CD4-positive, alpha-beta T cell treated with Interleukin-15 for 4 hours (primary cell): ENCODE measurements around the gene UCP2.

Experiments
- DNase-seq: peaks from one replicate; pipeline ENCODE4 v3.0.0-alpha.2; 2020; ENCODE audit warnings: low spot score

UCP2 gene

DNA sequence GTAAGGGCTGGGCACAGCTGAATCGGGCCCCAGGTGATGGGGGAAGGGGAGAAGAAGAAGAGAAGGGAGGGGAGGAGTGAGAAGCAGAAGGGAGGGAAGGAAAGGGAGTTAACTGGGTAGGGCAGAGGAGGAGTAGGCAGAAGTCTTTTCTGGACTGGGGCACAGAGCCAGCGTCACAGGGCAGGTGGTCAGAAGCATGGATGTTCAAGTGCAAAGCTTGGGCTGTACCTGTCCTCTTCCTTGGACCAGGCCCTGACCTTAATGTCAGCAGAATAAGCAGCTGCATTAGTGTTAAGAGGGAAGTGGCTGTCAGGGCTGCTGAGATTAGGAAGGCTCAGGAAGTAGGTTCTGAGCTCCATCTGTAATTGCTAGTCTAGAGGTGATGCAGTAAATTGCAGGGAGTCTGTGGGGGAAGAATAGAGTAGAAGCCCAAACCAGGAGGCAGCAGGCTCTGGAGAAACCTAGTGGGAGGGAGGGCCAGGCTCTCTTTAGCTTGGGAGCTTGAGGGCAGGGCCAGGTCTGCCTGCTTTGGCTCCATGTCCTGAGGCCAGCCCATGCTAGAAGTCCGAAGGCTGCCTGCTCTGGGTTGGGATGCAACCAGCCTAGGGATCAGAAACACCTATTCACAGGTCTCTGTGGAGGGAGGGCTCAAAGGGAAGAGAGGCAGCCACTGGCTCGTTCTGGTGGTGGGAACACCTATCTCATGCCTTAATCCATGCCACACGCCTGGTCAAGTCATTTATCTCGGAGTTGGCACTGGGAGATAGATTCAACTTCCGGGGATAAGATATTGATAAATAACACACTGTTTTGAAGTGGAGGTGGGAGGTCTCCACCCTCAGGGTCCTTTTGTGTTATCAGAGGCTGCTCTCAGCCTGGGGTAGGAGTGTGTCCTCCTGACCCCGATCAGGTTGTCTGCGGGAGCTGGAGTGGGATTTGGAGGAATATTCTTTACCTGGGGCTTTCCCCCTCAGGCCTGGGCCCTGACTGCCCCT, 28.0 kb upstream of the UCP2 start:
- no peak for DNase-seq

- no peak for DNase-seq
Observed at GRCh38 chr11:74009675-74010305, 27.1 kb upstream of the UCP2 start.

DNA sequence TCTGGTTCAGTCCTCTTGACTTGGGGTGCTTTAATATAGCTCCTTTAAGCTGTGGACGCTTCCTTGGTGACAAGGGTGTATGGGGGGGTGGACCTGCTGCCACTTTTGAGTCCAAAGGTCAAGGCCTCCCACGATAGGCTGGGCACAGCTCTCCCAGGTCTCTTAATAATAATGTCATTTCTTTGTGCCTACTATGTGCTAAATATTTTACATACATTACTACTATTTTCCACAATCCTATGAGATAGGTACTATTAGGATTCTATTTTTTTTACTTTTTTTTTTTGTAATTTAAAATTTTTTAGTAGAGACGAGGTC, 26.5 kb upstream of the UCP2 start:
- no peak for DNase-seq

GRCh38 chr11:74008373-74009229, 26.0 kb upstream of the UCP2 start, which contains the start of gene UCP3:
UCP3 (minus strand) TSS chr11:74009085; CDS start chr11:74007042, 2,043 bp downstream.
- no peak for DNase-seq

GRCh38 chr11:74007691-74008372, 25.2 kb upstream of the UCP2 start:
- DNase-seq, result no peak

- no peak for DNase-seq
Observed at GRCh38 chr11:74006743-74007304, 24.2 kb upstream of the UCP2 start.

- no peak for DNase-seq
Observed at GRCh38 chr11:74005721-74006517, 23.3 kb upstream of the UCP2 start.

DNA sequence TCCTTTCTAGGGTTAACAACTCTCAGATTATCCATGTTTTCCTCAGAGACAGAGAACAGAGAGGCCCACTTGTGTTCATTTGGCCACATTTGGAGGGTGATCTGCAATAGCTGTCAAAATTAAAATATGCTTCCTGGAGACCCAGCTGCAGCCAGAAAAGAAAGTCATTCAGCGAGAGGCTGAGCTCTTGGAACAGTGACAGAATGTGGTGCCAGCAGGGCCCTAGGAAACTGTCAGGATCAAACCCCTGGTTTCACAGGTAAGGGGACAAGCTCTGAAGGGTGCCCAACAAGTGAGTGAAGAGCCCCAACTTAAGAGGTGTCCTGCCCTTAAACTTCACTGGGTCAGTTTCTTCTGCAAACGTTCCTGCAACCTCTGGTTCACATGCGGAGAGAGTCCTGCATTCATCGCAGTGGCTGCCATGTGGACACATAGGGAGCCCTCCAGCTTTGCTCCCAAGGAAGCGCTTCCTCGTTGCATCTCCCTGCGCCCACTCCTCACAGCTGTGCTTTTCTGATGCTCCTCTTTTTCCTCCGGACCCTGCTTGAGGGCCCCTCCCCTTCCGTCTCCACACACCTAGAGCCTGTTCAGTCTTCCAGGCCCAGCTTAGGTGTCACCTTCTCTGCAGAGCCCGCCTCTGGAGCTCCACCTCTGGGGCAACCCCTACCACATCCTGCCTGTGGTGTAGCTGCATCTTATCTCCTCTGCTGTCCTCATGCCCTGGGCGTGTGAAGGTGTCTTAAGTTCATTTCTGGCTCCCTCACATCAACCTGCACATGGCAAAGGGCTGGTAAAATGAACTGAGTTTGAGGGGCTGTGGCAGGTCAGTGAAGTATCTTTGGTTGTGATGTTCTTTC, 22.3 kb upstream of the UCP2 start:
- DNase-seq, result peak; percentile 90

DNA sequence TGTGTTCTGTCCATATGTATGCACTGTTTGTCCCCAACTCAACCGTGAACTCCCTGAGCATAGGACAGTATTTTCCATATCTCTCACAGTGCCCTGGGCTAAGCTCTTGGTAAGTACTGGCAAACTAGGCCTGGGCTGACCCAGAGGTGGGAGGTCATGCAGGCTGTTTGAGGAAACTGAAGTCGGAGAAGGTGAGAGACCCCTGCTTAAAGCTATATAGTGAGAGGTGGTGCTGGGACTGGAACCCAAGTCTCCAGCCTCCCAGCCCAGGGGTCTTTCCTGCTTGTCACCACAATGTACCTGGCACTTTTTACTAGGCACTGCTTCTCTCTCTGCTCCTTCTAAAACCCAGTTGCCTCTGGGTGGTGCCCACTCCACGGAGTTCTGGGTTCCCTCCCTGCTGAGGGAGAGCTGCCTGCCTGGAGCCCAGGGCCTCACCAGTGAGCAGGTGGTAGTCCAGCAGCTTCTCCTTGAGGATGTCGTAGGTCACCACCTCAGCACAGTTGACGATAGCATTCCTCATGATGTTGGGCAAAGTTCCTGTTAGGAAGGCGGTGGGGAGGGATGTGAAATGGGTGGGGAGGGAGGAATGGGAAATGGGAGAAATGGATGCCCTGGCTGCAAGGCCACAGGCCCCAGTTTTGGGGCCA, 21.5 kb upstream of the UCP2 start:
- DNase-seq, result no peak

DNA sequence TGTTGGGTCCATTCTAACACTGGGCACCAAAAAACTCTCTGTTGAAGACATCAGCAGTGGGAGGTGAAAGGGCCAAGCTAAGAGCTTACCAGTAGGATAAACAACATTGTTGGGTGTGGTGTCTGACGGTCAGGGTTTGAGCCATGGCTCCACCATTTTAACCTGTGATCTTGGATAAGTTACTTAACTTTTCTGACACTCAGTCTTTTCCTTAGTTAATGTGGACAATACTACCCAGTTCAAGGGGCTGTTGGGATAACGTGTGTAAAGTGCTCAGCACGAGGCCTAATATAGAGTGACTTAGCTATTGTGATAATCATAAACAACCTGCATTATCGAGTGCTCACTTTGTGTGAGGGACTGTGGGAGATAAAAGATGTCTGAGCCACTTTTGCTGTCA, 20.2 kb upstream of the UCP2 start:
- DNase-seq, result no peak

DNA sequence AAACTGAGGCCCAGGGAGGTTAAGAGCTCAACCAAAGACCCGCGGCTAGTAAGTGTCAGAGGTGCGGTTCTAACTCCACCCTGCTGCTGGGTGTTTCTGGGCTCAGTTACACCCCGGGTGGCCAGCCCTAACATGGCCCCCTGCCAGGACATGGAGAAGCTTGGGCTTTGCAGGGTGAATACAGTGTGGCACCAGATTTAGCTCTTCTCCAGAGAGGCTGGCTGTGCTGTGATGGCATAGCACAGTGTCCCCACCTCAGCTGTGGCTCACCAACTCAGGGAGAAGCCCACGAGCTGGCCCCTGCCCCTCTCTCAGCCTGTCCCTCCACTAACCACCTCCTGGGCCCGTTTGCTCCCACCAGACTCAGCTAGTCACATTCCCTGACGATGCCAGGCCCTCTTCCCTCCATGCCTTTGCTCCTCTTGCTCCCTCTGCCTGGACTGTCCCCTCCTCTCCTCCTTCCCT, 19.2 kb upstream of the UCP2 start:
- DNase-seq, result no peak

GRCh38 chr11:74000307-74001133, 17.9 kb upstream of the UCP2 start:
- DNase-seq, result no peak

DNA sequence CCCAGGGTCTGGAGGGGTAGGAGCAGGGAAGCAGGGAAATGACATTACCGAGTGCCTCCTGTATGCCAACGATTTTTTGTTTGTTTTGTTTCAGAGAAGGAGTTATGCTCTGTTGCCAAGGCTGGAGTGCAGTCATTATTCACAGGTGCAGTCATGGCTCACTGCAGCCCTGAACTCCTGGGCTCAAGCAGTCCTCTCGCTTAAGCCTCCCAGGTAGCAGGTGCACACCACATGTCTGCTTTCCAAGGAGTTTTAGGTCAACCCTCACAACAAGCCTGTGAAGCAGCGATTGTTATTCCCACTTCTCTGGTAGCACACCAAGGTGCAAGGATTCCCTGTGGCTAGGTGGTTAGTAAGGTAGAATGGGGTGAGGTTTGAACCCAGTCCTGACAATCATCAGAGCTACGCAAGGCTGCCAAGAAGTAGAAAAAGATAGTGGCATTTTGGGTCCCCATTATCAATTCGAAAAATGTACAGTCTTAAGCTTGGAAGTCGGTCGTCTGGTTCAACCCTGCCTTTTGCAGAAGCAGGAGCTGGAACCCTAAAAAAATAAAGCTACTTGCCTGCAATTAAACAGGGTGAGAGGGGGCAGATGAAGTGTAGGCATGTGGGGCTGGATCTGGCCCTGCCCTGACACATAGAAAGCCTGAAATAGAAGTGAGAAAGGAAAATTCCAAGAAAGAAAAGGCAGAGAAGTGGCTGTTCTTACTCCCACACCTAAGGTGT, 17.1 kb upstream of the UCP2 start:
- no peak for DNase-seq

- no peak for DNase-seq
Observed at GRCh38 chr11:73998846-73999575, 16.4 kb upstream of the UCP2 start.

DNA sequence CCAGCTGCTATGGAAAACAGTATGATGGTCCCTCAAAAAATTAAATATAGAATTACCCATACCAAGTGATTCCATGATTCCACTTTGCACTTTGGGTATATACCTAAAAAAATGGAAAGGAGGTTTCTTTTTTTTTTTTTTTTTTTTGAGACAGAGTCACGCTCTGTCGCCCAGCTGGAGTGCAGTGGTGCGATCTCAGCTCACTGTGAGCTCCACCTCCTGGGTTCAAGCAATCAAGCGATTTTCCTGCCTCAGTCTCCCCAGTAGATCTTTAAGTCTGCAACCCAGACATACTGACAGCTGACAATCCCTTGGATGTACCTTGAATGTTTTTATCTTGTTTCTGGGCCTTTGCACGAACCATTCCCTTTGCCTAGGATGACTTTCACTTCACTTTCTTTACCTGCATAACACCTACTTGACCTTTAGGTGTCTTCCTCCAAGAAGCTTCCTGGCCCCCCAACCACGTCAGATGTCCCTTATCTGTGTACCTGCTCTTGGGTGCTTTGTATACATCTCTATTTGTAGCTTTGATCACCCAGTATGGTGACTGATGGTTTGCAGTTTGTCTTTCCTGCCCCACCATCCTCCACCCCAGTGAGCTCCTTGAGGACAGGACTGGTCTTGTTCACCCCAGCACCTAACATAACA, 14.6 kb upstream of the UCP2 start:
- DNase-seq, result no peak

GRCh38 chr11:73996161-73996747, 13.6 kb upstream of the UCP2 start:
- no peak for DNase-seq
